PC-3 (cell line): ENCODE measurements around the gene MED26.

Experiments
- EZH2 ChIP-seq: fragments of 300-600 bp; sonication (generic); IDR thresholded peaks from one replicate; pipeline ENCODE4 v1.6.1; 2017; ENCODE audit warnings: antibody characterized with exemption, mild to moderate bottlenecking, low read length; ENCODE audit not compliant: unreplicated experiment
- EZH2phosphoT487 ChIP-seq: fragments of 300-600 bp; sonication (generic); IDR thresholded peaks from 2 replicates; pipeline ENCODE4 v1.6.1; 2018; ENCODE audit warnings: mild to moderate bottlenecking, antibody characterized with exemption, low read length, borderline replicate concordance
- TF ChIP-seq, protein P1 (sequence below): fragments of 300-600 bp; sonication (generic); conservative IDR thresholded peaks from 2 replicates; pipeline ENCODE4 v1.5.1; 2017; ENCODE audit warnings: antibody characterized with exemption, low read depth, mild to moderate bottlenecking, low read length

DNA sequence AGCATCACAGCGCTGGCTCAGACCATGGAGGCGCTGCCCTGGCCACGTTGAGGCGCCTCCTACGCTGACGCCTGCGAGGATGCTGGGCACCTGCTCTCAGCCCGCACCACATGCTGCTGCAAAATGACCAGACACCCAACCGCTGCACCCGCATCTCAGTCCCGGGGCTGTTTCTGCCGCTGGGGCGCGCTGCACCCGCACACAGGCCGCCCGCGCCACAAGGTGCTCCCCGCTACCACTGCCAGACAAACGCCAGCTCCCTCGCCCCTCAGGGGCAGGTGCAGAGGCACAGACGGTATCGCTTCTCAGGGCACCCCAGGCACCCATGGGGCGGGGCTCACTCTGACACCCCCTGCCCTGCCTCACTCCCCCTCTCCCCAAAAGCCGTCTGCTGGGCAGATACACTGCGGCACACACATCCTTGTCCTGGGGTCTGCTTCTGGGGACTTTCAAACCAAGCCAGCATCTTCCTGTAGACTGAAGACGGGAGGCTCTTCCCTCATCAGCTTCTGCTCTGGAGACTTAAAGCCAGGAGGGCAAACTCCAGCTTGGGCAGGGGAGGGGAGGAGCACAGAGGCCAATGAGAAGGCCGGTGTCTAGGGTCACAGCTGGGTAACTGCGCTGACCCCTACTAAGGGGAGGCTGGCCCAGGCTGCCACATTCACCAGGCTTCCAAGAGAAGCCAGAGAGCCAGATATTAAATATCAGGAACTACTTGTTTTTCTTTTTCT is 102.1 kb downstream of the MED26 start:
- TF ChIP-seq, protein P1, sequence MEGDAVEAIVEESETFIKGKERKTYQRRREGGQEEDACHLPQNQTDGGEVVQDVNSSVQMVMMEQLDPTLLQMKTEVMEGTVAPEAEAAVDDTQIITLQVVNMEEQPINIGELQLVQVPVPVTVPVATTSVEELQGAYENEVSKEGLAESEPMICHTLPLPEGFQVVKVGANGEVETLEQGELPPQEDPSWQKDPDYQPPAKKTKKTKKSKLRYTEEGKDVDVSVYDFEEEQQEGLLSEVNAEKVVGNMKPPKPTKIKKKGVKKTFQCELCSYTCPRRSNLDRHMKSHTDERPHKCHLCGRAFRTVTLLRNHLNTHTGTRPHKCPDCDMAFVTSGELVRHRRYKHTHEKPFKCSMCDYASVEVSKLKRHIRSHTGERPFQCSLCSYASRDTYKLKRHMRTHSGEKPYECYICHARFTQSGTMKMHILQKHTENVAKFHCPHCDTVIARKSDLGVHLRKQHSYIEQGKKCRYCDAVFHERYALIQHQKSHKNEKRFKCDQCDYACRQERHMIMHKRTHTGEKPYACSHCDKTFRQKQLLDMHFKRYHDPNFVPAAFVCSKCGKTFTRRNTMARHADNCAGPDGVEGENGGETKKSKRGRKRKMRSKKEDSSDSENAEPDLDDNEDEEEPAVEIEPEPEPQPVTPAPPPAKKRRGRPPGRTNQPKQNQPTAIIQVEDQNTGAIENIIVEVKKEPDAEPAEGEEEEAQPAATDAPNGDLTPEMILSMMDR, result no peak
- no peak for TF ChIP-seq EZH2phosphoT487
- TF ChIP-seq EZH2, result no peak
